Right renal pelvis (tissue), 4 donors: Measurements from ENCODE around the gene CCT7. TPM values are rescaled to one million over a fixed set of nuclear protein-coding genes. Genes with fewer than 3 reads are reported as not detected.

Experiments
- DNase-seq, 4 donors: peaks; one replicate each; pipeline ENCODE4 v3.0.0-alpha.2; 2013; ENCODE audit warnings: low read depth in 4 of 4, low spot score in 3 of 4, missing footprints in 1 of 4
- polyA plus RNA-seq, 4 donors: library from polyadenylated mRNA; unstranded; fragments of 120-200 nt; gene quantifications; one replicate each; pipeline ENCODE4 v1.2.1, GENCODE V29; 2013; ENCODE audit not compliant: insufficient read length in 4 of 4

The CCT7 gene
- polyA plus RNA-seq, 4 donors = 246 to 280 (median 257) TPM

DNA sequence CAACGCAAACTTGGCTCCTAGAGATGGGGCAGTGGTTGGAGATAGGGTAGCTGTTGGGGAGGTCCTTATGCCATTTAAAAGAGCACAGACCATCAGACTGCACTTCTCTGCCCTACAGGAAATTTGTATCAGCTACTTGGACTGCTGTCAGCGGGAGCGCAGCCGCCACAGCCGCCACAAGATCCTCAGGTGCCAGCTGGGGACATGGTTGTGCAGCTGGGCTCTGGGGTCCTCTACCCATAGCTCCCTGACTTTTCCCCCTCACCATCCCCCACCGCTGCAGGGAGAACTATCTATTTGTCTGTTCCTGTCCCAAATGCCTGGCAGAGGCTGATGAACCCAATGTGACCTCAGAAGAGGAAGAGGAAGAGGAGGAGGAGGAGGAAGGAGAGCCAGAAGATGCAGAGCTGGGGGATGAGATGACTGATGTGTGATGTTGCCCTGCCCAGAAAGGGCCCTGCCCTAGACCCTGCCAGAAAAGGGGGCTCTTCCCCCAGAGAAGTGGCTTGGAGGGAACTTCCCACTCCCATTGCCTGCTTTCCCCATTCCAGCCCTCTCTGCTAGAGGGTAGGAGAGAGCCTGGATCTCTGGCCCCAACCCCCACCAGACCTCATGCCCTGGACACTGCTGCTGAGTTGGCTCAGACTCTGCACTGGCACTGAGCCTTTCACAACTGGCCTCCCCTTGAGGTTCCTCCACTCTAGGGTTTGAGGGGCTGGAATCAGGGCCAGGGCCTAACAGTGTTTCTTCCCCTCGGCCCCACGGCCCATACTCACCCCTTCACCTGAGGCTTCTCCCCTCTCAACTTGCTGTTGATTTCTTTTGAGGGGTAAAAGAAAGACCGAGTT, 8.4 kb upstream of the CCT7 start:
- DNase-seq = no peak

DNA sequence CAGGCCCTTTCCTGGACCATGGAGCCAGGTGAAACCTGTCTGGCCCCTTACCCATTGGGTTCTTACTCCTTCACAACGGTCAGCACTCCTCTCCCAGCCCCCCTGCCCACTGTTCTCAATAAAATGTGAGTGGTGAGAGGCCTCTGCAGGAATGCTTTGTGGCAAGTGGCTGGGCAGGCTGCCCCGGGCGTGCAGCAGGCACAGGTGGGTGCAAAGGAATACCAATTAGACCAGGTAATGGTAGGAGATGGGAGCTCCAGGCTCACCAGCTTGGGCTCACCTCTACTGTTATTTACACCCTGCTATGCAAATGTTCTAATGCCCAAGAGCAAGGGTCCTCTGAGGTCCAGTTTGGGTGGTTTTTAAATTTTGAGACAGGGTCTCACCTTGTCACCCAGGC, 7.0 kb upstream of the CCT7 start:
- DNase-seq = no peak

GRCh38 chr2:73228631-73229030, 5.5 kb upstream of the CCT7 start:
- no peak for DNase-seq

DNA sequence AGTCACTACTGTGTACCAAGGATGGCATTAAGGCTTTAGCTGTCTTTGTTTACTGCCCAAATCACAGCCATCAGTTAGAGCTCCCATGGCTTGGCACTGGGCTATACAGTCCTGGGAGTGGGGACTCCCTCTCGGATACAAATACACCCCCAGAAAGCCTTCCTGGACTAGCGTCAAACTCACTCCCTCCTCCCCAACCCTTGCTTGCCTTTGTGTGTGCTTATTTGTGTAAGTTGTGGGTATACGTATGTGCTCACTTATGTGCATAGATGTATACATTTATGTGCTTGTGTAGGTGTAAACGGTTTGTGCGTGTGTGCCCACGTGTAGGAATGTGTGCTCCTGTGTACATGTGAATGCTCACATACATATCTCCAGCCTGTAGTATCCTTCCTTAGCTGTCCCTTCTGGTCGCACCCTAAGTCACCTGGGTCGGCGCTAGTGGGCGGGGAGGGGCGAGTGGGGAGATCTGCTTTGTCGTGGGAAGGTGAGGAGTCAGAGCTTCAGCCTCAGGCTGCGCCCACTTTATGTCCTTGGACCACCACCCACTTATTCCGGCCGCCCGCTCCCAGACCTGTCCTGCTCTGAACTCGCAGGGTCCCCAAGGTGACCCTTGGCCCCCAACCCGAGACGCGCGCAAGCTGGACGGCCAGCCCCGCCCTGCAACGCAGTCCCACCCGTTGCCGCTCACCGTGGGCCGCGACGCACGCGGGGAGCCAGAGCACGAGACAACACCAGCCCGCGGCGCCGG, 1.5 kb upstream of the CCT7 start:
- no peak for DNase-seq

DNA sequence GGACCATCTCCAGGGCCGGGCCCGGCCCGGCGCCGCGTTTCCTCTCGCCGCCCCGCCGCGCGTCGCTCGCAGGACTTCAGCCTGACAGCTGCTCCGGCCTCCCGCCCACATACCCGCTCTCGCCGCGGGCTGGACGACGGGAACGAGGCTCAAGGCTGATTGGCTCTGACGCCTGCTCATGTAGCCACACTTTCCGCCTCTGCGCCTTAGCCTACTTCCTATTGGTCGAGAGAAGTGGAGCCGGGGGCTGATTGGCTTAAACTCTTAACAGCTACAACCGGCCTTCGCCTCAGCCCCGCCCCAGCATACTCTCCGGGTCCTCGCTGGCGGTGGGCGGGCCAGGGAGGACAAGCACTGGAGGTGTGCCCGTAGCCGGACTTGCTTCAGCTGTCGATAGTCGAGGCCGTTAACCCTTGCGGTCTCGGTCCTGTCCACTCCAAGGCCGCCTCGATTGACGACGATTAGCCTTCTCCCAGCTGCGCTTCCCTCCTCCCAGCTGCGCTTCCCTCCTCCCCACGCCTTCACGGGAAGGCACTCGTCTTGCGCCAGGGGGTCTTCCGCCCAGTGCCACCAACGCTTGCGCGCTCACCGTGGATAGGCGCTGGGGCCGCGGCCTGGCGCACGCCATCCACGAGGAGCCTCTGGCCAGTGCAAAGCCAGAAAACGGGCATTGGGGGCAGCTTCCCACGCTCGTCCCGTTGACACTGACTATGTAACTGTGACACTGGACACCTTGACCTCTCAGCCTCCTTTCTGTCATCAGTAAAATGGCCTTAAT, 765 bp upstream of the CCT7 start, which contains the start of gene PRADC1:
TSS of gene PRADC1 (minus strand) at position 86 of the 778 bp plus-strand sequence. CDS start at position 7, 79 bp downstream.
- peak; percentile 96 to 99 (median 99) for DNase-seq

GRCh38 chr2:73235315-73236028, 1.4 kb downstream of the CCT7 start:
- no peak for DNase-seq

GRCh38 chr2:73237168-73237567, 3.1 kb downstream of the CCT7 start:
- DNase-seq = no peak

- DNase-seq = no peak
Observed at GRCh38 chr2:73238149-73238548, 4.0 kb downstream of the CCT7 start.

GRCh38 chr2:73238976-73239375, 4.9 kb downstream of the CCT7 start:
- DNase-seq = no peak

- no peak for DNase-seq
Observed at GRCh38 chr2:73239776-73240175, 5.7 kb downstream of the CCT7 start.

GRCh38 chr2:73243884-73244570, 9.9 kb downstream of the CCT7 start:
- no peak for DNase-seq

DNA sequence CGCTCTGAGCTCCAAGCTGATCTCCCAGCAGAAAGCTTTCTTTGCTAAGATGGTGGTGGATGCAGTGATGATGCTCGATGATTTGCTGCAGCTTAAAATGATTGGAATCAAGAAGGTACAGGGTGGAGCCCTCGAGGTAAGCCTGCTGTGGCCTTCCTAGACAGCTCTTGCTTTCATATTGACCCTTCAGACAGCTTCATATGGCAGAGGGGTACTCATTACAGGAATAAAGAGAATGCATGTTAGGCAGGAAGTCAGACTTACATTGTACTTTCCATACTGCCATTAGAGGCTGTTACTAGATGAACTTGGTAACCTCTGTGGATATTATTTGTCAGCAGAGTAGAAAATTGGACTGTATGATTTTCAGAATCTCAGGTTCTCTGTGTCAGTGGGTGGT, 10.5 kb downstream of the CCT7 start:
- no peak for DNase-seq

DNA sequence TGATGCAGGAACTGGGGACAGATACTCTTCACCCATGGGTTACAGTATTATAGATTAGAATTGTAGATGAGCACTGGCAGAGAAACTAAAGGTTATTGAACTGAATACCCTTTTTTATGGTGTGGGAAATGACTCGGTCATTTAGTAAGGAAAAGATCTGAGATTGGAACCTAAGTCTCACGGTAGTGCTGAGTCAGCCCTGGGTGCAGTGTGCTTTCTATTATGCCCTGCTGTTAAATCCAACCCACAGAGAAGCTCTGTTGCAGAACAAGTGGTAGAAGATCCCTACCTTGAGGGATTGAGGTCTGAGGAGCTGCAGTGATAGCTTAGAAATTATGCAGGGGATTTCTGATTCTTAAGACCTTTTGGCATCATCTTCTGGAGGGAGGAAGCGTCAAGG, 12.7 kb downstream of the CCT7 start:
- no peak for DNase-seq

GRCh38 chr2:73249636-73250035, 15.5 kb downstream of the CCT7 start:
- DNase-seq = no peak

DNA sequence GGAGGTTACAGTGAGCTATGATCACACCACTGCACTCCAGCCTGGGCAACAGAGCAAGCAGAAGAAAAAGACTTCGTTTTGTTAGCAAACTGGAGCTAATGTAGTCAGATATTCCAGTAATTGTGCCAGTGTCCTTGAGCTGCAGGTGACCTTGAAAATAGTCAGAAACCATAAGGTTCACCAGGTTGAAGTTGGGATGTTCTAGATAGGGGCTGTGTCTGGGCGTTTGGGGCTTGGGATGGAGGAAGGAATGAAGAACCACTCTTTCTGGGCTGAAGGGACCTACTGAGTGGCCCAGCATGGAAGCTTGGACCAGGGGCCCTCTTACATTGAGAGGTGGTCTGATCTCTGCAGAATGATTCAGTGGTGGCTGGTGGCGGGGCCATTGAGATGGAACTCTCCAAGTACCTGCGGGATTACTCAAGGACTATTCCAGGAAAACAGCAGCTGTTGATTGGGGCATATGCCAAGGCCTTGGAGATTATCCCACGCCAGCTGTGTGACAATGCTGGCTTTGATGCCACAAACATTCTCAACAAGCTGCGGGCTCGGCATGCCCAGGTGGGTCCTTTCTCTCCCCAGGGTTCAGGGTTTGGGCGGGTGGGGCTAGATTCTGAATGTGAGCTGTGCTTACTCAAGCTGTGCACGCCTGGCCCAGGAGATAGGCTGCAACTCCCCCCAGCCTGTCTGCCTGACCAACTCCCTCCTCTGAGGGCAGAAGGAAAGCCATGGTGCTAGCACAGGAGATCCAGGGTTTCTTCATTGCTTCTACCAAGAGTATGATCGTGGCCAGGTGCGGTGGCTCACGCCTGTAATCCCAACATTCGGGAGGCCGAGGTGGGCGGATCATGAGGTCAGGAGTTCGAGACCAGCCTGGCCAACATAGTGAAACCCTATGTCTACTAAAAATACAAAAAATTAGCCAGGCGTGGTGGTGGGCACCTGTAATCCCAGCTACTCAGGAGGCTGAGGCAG, 17.1 kb downstream of the CCT7 start:
- no peak for DNase-seq

- no peak for DNase-seq
Observed at GRCh38 chr2:73252238-73253027, 18.3 kb downstream of the CCT7 start.

- no peak for DNase-seq
Observed at GRCh38 chr2:73253400-73253799, 19.3 kb downstream of the CCT7 start.

GRCh38 chr2:73253901-73254300, 19.8 kb downstream of the CCT7 start:
- no peak for DNase-seq
